ENCODE results near the gene DCAF12.

DCAF12 gene

GRCh38 chr9:34072410-34072809, 54.1 kb downstream of the DCAF12 start:
- Histone ChIP-seq H3K4me3 (replicated peaks; ENCODE audit: insufficient read depth, low read length) (no peak overlapping the region), H3K27me3 (ENCODE audit: insufficient read depth, poor library complexity, severe bottlenecking) (no peaks in the 10 kb centered on the region), H3K27ac (replicated peaks) (no peak overlapping the region)
- DNase-seq (ENCODE audit: low read depth in 1 of 2, low spot score in 1 of 2): no peak
- TF ChIP-seq GABPA (IDR thresholded peaks at IDR 0.05; ENCODE audit: low read depth) (no peak), SPI1 (IDR thresholded peaks at IDR 0.05; ENCODE audit: borderline replicate concordance, low read depth) (no peak), POLR2AphosphoS5 (IDR thresholded peaks at IDR 0.05; ENCODE audit: low read depth) (no peak)
- TF ChIP-seq, protein P1, sequence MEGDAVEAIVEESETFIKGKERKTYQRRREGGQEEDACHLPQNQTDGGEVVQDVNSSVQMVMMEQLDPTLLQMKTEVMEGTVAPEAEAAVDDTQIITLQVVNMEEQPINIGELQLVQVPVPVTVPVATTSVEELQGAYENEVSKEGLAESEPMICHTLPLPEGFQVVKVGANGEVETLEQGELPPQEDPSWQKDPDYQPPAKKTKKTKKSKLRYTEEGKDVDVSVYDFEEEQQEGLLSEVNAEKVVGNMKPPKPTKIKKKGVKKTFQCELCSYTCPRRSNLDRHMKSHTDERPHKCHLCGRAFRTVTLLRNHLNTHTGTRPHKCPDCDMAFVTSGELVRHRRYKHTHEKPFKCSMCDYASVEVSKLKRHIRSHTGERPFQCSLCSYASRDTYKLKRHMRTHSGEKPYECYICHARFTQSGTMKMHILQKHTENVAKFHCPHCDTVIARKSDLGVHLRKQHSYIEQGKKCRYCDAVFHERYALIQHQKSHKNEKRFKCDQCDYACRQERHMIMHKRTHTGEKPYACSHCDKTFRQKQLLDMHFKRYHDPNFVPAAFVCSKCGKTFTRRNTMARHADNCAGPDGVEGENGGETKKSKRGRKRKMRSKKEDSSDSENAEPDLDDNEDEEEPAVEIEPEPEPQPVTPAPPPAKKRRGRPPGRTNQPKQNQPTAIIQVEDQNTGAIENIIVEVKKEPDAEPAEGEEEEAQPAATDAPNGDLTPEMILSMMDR (IDR thresholded peaks at IDR 0.05; ENCODE audit: insufficient read depth, low read length): no peak
- TF ChIP-seq, protein P2, sequence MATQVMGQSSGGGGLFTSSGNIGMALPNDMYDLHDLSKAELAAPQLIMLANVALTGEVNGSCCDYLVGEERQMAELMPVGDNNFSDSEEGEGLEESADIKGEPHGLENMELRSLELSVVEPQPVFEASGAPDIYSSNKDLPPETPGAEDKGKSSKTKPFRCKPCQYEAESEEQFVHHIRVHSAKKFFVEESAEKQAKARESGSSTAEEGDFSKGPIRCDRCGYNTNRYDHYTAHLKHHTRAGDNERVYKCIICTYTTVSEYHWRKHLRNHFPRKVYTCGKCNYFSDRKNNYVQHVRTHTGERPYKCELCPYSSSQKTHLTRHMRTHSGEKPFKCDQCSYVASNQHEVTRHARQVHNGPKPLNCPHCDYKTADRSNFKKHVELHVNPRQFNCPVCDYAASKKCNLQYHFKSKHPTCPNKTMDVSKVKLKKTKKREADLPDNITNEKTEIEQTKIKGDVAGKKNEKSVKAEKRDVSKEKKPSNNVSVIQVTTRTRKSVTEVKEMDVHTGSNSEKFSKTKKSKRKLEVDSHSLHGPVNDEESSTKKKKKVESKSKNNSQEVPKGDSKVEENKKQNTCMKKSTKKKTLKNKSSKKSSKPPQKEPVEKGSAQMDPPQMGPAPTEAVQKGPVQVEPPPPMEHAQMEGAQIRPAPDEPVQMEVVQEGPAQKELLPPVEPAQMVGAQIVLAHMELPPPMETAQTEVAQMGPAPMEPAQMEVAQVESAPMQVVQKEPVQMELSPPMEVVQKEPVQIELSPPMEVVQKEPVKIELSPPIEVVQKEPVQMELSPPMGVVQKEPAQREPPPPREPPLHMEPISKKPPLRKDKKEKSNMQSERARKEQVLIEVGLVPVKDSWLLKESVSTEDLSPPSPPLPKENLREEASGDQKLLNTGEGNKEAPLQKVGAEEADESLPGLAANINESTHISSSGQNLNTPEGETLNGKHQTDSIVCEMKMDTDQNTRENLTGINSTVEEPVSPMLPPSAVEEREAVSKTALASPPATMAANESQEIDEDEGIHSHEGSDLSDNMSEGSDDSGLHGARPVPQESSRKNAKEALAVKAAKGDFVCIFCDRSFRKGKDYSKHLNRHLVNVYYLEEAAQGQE (IDR thresholded peaks at IDR 0.05; ENCODE audit: insufficient replicate concordance, low read depth): no peak

GRCh38 chr9:34070606-34071324, 55.7 kb downstream of the DCAF12 start:
- TF ChIP-seq POLR2AphosphoS5 (IDR thresholded peaks at IDR 0.05; ENCODE audit: low read depth): no peak
- no peak for TF ChIP-seq GABPA (IDR thresholded peaks at IDR 0.05; ENCODE audit: low read depth)
- no peak for TF ChIP-seq SPI1 (IDR thresholded peaks at IDR 0.05; ENCODE audit: borderline replicate concordance, low read depth)
- TF ChIP-seq, protein P1 (IDR thresholded peaks at IDR 0.05; ENCODE audit: insufficient read depth, low read length): no peak
- TF ChIP-seq, protein P2 (IDR thresholded peaks at IDR 0.05; ENCODE audit: insufficient replicate concordance, low read depth): no peak
- no peak overlapping the region for H3K27ac ChIP-seq (replicated peaks)
- H3K4me3 ChIP-seq (replicated peaks; ENCODE audit: insufficient read depth, low read length): no peak overlapping the region
- H3K27me3 ChIP-seq (ENCODE audit: insufficient read depth, poor library complexity, severe bottlenecking): no peaks in the 10 kb centered on the region
- no peak for DNase-seq (ENCODE audit: low read depth in 1 of 2, low spot score in 1 of 2)

DNA sequence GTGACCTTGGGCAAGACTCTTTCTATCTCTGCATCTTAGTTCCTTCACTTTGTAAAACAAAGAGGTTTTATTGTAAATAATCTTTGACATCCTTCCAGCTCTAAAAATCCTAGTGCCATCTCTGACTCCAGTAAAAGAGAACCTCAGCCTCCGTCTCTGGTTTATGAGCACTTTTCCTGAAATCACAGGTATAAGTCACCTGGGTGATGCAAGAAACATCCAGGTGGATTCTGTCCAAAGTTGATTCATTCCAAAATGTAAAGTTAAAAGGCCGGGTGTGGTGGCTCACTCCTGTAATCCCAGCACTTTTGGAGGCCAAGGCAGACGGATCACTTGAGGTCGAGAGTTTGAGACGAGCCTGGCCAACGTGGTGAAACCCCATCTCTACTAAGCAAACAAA, 56.7 kb downstream of the DCAF12 start:
- H3K27ac ChIP-seq (replicated peaks): no peak overlapping the region
- no peak for DNase-seq (ENCODE audit: low read depth in 1 of 2, low spot score in 1 of 2)
- H3K4me3 ChIP-seq (replicated peaks; ENCODE audit: insufficient read depth, low read length): no peak overlapping the region
- TF ChIP-seq, protein P2 (IDR thresholded peaks at IDR 0.05; ENCODE audit: insufficient replicate concordance, low read depth): no peak
- TF ChIP-seq, protein P1 (IDR thresholded peaks at IDR 0.05; ENCODE audit: insufficient read depth, low read length): no peak
- no peaks in the 10 kb centered on the region for H3K27me3 ChIP-seq (ENCODE audit: insufficient read depth, poor library complexity, severe bottlenecking)

Data from HL-60 (cell line).